ENCODE results near the gene AOC2. TPM values are rescaled to one million over a fixed set of nuclear protein-coding genes. Genes with fewer than 3 reads are reported as not detected.
"Not testable (repeated sequence)": the region's sequence is repeated elsewhere in the genome, so short reads cannot be mapped to it uniquely, and the experiment has no call there.

AOC2 gene
- polyA plus RNA-seq, 2 of the 4 experiments (the other 2 are of a cell fraction), result 1.7 to 2.7 TPM

- H3K4me2 ChIP-seq, result no peak overlapping the region
- ChIA-PET POLR2A (no interaction called here), CTCF (interaction anchor here (0.6 to 3.9 kb wide), 4 partner anchors 15 to 59 kb away, joined by 3 to 22 read pairs (median 11); partner anchors contain the start of gene AOC2)
- no peaks in the 10 kb centered on the region for H3K9me3 ChIP-seq
- no peak overlapping the region for H3K27ac ChIP-seq
- no peak for DNase-seq (ENCODE audit: low read depth in 1 of 2, low spot score in 1 of 2)
- ATAC-seq, result peak in 1 of 2 experiments; percentile 18; a peak in 2 of 6 replicates
- 54% methylated on average over 6 of the region's 6 CpGs for whole genome bisulfite sequencing (ENCODE audit: missing lambda C conversion rate)
- no peak for FAIRE-seq
- H3K4me3 ChIP-seq, result no peak overlapping the region
- H3K4me1 ChIP-seq, result no peaks in the 10 kb centered on the region
- TF ChIP-seq SREBF2 (IDR thresholded peaks at IDR 0.05) (no peak), NPAS2 (CRISPR knock-in tag; IDR thresholded peaks at IDR 0.05; ENCODE audit: borderline replicate concordance) (no peak), HOXA7 (CRISPR knock-in tag; IDR thresholded peaks at IDR 0.05) (no peak), CEBPB (IDR thresholded peaks at IDR 0.05) (no peak), MAZ (IDR thresholded peaks at IDR 0.05; ENCODE audit: borderline replicate concordance, low read depth, low read length) (no peak)
Measured at GRCh38 chr17:42879596-42879985, 35.2 kb downstream of the AOC2 start.

GRCh38 chr17:42880776-42881310 lies 36.5 kb downstream of the AOC2 start:
- DNase-seq (ENCODE audit: low read depth in 1 of 2, low spot score in 1 of 2), result no peak
- no peak for ATAC-seq
- no peak for FAIRE-seq
- POLR2A ChIA-PET, result no interaction called here
- no peak overlapping the region for H3K4me3 ChIP-seq
- no peaks in the 10 kb centered on the region for H3K4me1 ChIP-seq
- 67% methylated on average over 5 of the region's 5 CpGs for whole genome bisulfite sequencing (ENCODE audit: missing lambda C conversion rate)
- H3K9me3 ChIP-seq, result no peaks in the 10 kb centered on the region
- no peak for TF ChIP-seq NPAS2 (CRISPR knock-in tag; IDR thresholded peaks at IDR 0.05; ENCODE audit: borderline replicate concordance)
- H3K4me2 ChIP-seq, result no peak overlapping the region
- CTCF ChIA-PET, result interaction anchor here (1.1 to 3.9 kb wide), 5 partner anchors 13 to 118 kb away, joined by 3 to 22 read pairs (median 5); partner anchors contain the start of gene AOC2
- H3K27ac ChIP-seq, result no peak overlapping the region

- 80% methylated on average over 6 of the region's 6 CpGs for WGBS (ENCODE audit: missing lambda C conversion rate)
- not testable (repeated sequence) for FAIRE-seq
- CTCF ChIA-PET, result interaction anchor here (0.6 to 3.5 kb wide), 5 partner anchors 8 to 642 kb away, joined by 3 to 18 read pairs (median 5); no protein-coding TSS in a partner anchor
Measured at GRCh38 chr17:42881706-42882105, 37.3 kb downstream of the AOC2 start.

GRCh38 chr17:42882166-42882565 lies 37.8 kb downstream of the AOC2 start:
- CTCF ChIA-PET, result interaction anchor here (0.6 to 1.6 kb wide), 4 partner anchors 9 to 642 kb away, joined by 3 to 6 read pairs (median 4); no protein-coding TSS in a partner anchor
- H3K27ac ChIP-seq, result no peak overlapping the region
- peaks cover 6% of the 10 kb centered on the region; the same call in 2 of the 3 replicates for H3K4me1 ChIP-seq
- WGBS (ENCODE audit: missing lambda C conversion rate), result 79% methylated on average over 8 of the region's 8 CpGs
- H3K4me3 ChIP-seq, result no peak overlapping the region
- ATAC-seq (no peak), DNase-seq (ENCODE audit: low read depth in 1 of 2, low spot score in 1 of 2) (no peak), FAIRE-seq (no peak)
- H3K4me2 ChIP-seq, result no peak overlapping the region
- POLR2A ChIA-PET, result no interaction called here
- TF ChIP-seq CEBPB (IDR thresholded peaks at IDR 0.05) (no peak), HOXB5 (CRISPR knock-in tag; IDR thresholded peaks at IDR 0.05) (no peak), BHLHE40 (IDR thresholded peaks at IDR 0.05; ENCODE audit: low read depth, low read length) (no peak), HEYL (CRISPR knock-in tag; IDR thresholded peaks at IDR 0.05) (no peak)
- H3K9me3 ChIP-seq, result no peaks in the 10 kb centered on the region

More at GRCh38 chr17:42881706-42882105, 37.3 kb downstream of the AOC2 start:
- DNase-seq (ENCODE audit: low read depth in 1 of 2, low spot score in 1 of 2); ATAC-seq; H3K4me3 ChIP-seq; H3K4me1 ChIP-seq; H3K4me2 ChIP-seq; POLR2A ChIA-PET; H3K27ac ChIP-seq; H3K9me3 ChIP-seq: not testable (repeated sequence)

- CTCF ChIA-PET, result interaction anchor here (0.8 to 3.1 kb wide), 8 partner anchors 12 to 60 kb away, joined by 3 to 15 read pairs (median 4); partner anchors contain the start of genes AOC2 and BECN1
Measured at GRCh38 chr17:42883802-42884558, 39.6 kb downstream of the AOC2 start.

GRCh38 chr17:42885806-42886205 lies 41.4 kb downstream of the AOC2 start:
- CTCF ChIA-PET, result interaction anchor here (0.7 to 3.1 kb wide), 6 partner anchors 12 to 80 kb away, joined by 3 to 15 read pairs (median 3); no protein-coding TSS in a partner anchor
- FAIRE-seq; H3K9me3 ChIP-seq; H3K27ac ChIP-seq; H3K4me1 ChIP-seq; H3K4me3 ChIP-seq; POLR2A ChIA-PET; DNase-seq (ENCODE audit: low read depth in 1 of 2, low spot score in 1 of 2); ATAC-seq; H3K4me2 ChIP-seq: not testable (repeated sequence)
- 100% methylated on average over 3 of the region's 3 CpGs for WGBS (ENCODE audit: missing lambda C conversion rate)

More at GRCh38 chr17:42883802-42884558, 39.6 kb downstream of the AOC2 start:
- Histone ChIP-seq H3K4me1 (peaks cover 6% of the 10 kb centered on the region; the same call in 2 of the 3 replicates), H3K4me3 (no peak overlapping the region), H3K27ac (no peak overlapping the region), H3K4me2 (no peak overlapping the region), H3K9me3 (no peaks in the 10 kb centered on the region)
- FAIRE-seq (no peak), ATAC-seq (no peak), DNase-seq (ENCODE audit: low read depth in 1 of 2, low spot score in 1 of 2) (no peak)
- 72% methylated on average over 7 of the region's 7 CpGs for WGBS (ENCODE audit: missing lambda C conversion rate)
- POLR2A ChIA-PET, result interaction anchor here (0.7 kb wide), 1 partner anchor 427 kb away, joined by 3 read pairs; no protein-coding TSS in a partner anchor
- TF ChIP-seq SMC3 (IDR thresholded peaks at IDR 0.05) (no peak), POLR2AphosphoS2 (conservative IDR thresholded peaks at IDR 0.05; ENCODE audit: low read length) (no peak), HEYL (CRISPR knock-in tag; IDR thresholded peaks at IDR 0.05) (no peak), POLR2A (IDR thresholded peaks at IDR 0.05; ENCODE audit: low read length) (no peak), CHD4 (IDR thresholded peaks at IDR 0.05; ENCODE audit: borderline replicate concordance) (no peak), KDM1A (IDR thresholded peaks at IDR 0.05; ENCODE audit: low read depth) (no peak), SREBF2 (IDR thresholded peaks at IDR 0.05) (no peak), RCOR1 (IDR thresholded peaks at IDR 0.05; ENCODE audit: low read depth, low read length) (no peak), FOSL2 (IDR thresholded peaks at IDR 0.05) (no peak), FOSL2 (CRISPR knock-in tag; IDR thresholded peaks at IDR 0.05) (no peak), ZNF302 (CRISPR knock-in tag; IDR thresholded peaks at IDR 0.05) (no peak), CBX8 (IDR thresholded peaks at IDR 0.05) (no peak), EP300 (IDR thresholded peaks at IDR 0.05) (no peak), RARB (CRISPR knock-in tag; IDR thresholded peaks at IDR 0.05) (no peak), HDAC2 (IDR thresholded peaks at IDR 0.05) (no peak), ZFP36 (IDR thresholded peaks at IDR 0.05; ENCODE audit: borderline replicate concordance, partially characterized antibody) (no peak), CEBPB (IDR thresholded peaks at IDR 0.05) (no peak), JUNB (IDR thresholded peaks at IDR 0.05) (no peak), HES2 (IDR thresholded peaks at IDR 0.05) (no peak)
